ENCODE data around the gene NLRP4.
"Not testable (repeated sequence)": the region's sequence is repeated elsewhere in the genome, so short reads cannot be mapped to it uniquely, and the experiment has no call there.

The NLRP4 gene

DNA sequence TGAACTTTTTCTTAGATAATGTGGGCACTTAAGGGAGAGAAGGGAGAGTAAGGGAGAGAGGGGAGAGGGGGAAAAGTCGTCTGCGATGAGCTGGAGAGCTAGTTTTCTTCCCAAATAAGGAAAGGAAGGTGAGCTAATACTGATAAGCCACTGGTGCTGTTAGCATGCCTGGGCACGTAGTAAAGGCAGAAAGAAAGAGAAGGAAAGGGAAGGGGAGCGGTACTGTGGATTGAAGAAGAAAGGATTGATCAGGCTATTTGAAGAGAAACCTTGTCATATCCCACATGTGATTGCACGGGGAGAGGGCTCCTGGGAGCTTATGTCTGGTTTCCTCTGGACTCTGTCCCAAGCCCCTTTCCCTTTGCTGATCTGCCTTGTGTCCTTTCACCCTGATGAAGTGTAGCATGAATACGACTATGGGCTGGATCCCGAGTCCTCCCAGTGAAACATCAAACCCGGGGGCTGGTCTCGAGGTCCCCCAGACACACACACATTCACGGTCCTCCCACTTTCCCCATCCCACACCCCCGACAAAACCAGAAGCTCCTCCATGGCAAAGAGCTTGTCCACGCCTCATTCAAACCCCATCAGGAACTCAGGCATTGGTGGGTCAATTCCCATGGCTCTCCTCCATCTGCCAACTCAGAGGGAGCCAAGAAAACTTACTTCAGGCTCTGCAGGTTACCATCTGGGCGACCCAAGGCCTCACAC, 65.2 kb downstream of the NLRP4 start:
- no peak for DNase-seq

DNA sequence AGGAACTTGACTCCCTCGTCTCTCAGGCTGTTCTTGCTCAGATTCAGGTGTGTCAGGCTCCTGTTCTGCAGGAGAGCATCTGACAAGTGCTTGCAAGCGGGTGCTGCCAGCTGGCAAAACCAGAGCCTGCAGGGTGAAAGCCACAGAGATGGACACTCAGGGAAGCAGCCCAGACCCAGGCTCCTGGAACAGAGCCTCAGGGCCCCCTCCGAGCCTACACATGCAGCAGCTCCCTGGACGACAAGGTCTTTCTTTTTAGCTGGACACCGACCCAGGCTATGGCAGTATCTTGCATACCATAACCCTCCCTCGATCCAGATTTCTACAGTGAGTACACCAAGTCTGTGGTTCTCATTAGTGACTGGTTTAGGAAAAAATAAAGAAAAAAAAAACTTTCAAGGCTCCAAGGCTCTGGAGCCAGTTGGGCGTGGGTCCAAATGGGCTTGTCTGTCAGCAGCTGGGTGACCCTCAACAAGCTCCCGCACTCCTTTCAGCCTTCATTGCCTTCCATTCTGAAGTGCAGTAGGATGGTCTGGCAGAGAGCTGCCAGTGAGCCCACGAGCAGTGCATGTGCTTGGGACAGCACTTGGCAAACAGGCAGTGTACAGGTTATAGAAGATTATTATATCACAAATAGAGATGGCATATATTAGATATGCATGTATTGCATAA, 65.9 kb downstream of the NLRP4 start:
- no peak for DNase-seq

DNA sequence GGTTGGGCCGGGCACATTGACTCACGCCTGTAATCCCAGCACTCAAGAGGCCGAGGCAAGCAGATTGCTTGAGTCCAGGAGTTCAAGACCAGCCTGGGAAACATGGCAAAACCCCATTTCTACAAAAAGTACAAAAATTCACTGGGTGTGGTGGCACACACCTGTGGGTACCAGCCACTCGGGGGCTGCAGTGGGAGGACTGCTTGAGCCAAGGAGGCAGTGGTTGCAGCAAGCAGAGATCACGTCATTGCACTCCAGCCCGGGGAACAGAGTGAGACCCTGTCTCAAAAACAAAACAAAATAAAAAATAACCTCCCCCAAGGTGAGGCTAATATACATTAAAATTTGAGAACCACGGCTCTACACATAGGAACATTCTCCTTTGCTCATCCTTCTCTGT, 70.9 kb downstream of the NLRP4 start:
- no peak for DNase-seq

DNA sequence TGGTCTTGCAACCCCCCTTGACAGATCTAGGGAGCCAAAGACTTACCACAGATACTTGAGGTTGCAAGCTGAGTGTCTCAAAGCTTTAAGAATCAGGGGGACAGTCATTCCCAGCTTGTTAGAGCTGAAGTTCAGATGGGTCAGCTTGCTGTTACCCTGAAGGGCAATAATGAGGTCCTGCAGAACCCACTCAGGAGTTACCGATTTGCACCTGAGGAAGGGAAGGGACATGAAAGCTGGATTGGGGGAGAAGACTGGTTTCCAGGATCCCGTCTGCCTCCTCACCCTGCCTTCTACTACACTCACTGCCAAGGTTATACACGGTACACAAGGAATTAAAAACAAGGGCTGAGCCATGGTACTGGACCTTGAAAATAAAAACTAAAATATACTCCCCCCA, 71.4 kb downstream of the NLRP4 start:
- no peak for DNase-seq

DNA sequence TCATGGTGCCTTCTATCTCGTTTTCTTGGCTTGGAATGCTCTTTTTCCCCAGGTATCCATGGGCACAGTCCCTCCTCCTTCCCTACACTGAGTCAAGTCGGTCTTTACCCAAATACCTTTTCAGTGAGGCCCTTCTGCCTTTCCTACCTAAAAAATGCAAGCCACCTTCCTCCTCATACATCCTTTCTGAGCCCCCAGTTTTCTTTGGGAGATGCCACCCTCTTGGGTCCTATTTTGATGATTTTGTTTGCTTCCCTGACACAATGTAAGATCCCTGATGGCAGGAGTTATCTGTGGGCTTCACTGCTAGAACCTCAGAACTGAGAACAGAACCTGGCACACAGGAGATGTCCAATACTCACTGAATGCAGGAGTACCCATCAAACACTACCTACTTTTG, 73.5 kb downstream of the NLRP4 start:
- DNase-seq: no peak

DNA sequence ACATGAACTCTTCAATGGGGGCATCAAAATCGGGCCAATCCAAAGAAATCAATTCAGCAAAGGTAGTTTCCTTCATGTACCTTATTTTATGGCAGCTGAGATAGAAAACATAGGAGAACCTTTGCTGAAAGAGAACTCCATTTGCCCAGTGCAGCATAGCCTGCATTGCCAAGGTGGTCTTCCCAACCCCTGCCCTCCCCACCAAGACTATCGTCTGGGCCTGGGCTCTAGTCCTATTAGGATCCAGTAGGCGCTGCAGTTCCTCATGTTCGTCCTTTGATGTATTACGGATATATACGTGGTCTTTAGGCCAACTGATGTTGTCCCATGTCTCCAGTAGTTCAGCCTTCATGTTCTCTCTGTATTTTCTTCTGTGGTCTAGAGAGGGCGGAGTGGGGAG, 76.6 kb downstream of the NLRP4 start:
- DNase-seq: no peak

DNA sequence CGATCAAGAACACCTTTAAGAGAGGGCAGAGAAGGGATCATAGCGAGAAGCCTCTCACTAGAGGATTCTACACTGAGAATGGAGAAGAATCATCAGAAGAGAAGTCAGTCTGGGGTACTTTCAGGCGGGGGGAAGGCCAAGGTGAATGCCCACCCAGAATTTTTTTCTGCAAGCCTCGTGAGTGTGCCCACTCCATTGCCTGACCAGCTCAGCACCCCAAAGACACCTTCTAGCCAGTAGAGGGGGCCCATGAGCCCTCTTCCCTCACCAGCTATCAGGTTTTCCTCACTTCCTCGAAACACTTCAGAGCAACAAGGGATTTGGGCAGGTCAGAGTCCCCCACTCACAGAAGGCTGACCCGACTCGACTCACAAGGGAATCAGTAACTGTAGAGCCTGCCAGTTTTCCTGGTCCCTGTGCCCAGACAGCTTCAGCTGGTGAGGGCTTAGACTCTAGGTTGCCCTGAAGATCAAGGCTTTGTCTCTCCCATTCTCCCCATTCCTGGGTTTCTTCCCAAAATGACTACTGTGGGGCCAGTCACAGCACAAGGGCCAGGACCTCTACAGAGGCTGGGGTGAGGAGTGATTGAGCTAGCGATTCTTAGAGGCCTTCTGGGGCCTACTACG, 77.4 kb downstream of the NLRP4 start:
- DNase-seq: no peak

DNA sequence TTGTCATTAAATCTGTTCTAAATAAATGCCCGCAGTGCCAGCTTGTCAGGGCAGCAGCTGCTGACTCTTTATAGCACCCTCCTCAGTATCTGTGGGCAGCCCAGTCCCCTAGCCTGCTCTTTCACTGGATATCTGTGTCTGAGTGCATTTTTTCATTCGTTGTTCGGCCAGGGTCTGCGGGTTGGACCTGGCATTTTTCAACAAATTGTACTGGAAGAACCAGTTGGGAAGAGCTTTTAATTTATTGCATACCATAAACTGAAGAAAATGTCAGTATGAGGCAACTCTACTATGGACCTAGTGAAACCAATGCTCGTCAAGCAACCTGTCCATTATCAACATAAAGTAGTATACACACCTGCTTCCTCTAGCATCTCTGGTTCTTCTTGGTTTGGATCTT, 87.2 kb downstream of the NLRP4 start:
- DNase-seq: no peak

DNA sequence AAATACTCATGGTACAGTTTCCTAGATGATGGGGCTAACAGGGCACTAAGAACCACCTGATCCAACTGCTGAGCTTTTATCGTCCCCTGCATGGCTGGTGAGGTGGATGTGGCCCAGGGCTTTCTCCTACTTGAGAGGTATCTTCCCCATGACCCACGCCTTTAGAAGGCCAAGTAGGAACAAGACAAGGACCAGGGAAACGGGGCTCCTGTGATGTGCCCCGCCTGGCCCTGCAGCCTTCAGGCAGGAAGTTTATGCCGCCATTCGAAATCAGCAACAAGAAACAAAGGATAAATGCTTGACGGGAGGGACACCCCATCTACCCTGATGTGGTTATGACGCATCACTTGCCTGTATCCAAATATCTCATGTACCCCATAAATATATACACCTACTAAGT, 91.7 kb downstream of the NLRP4 start:
- no peak for DNase-seq

DNA sequence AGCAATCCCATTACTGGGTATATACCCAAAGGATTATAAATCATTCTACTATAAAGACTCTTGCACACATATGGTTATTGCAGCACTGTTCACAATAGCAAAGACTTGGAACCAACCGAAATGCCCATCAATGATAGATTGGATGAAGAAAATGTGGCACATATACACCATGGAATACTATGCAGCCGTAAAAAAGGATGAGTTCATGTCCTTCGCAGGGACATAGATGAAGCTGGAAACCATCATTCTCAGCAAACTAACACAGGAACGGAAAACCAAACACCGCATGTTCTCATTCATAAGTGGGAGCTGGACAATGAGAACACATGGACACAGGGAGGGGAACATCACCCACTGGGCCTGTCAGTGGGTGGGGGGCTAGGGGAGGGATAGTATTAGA, 92.9 kb downstream of the NLRP4 start:
- not testable (repeated sequence) for DNase-seq

DNA sequence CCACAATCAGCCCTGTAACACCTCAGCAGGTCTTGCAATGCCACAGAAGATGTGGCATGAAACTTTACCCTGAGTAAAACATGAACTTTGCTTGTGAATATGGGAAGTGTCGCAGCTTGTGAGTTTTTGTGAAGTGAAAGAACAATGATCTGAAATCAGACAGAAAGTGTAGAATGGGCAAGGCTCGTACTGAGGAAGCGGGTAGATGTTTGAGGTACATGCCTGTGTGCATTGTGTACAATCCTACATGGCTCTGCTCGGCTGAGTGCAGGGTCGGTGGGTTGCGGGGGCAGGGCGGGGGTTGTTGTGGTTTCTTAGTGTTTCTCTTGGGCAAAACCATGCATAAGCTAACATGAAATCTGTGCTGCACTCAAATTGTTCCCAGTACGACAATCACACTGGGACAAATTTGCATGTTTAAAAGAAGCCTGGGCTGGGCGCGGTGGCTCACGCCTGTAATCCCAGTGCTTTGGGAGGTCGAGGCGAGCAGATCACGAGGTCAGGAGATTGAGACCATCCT, 94.7 kb downstream of the NLRP4 start:
- no peak for DNase-seq

All from cerebellar nuclear complex (tissue), 1 donor.